Lower leg skin (tissue), 4 donors: ENCODE measurements around the gene DDX51. TPM values are rescaled to one million over a fixed set of nuclear protein-coding genes. Genes with fewer than 3 reads are reported as not detected.

ENCODE experiments used
- DNase-seq, 2 donors: peaks; one replicate each; pipeline ENCODE4 v3.0.0-alpha.2; 2019; ENCODE audit warnings: low spot score in 2 of 2
- H3K4me3 ChIP-seq: fragments of 200-600 bp; sonication (generic); 2 replicates; pipeline ENCODE4 v1.5.1; 2017; ENCODE audit warnings: mild to moderate bottlenecking, low read depth; ENCODE audit not compliant: poor library complexity, severe bottlenecking
- POLR2A ChIP-seq, 2 donors: fragments of 450-650 bp; IDR thresholded peaks; one replicate each; pipeline ENCODE4 v1.6.1; 2016 to 2017; ENCODE audit warnings: antibody characterized with exemption in 2 of 2, mild to moderate bottlenecking in 1 of 2, moderate library complexity in 1 of 2
- WGBS, 2 donors: methylation state at CpG; one replicate each; pipeline ENCODE4 v1.1.5; 2018; 5-methylcytosine and 5-hydroxymethylcytosine counted together
- intact Hi-C: fragments of 100-400 bp; cut with DNase I; formaldehyde crosslinking; loops from one replicate; pipeline ENCODE4 v1.15.0; 2023; ENCODE audit warnings: low total_unique reads
- total RNA-seq, 4 donors: library from RNA; depleted of rRNA; stranded (reverse); fragments of >200 nt; gene quantifications; one replicate each; pipeline ENCODE4 v1.1.0, GENCODE V29; 2016
- TF ChIP-seq, protein P1 (sequence below), 3 donors: fragments of 450-650 bp; IDR thresholded peaks; one replicate each; pipeline ENCODE4 v1.5.1; 2016; ENCODE audit warnings: antibody characterized with exemption in 3 of 3, mild to moderate bottlenecking in 3 of 3, moderate library complexity in 2 of 3

Gene DDX51
- total RNA-seq, 4 donors from 2014 or later = 11.1 to 31.8 (median 19.2) TPM

DNA sequence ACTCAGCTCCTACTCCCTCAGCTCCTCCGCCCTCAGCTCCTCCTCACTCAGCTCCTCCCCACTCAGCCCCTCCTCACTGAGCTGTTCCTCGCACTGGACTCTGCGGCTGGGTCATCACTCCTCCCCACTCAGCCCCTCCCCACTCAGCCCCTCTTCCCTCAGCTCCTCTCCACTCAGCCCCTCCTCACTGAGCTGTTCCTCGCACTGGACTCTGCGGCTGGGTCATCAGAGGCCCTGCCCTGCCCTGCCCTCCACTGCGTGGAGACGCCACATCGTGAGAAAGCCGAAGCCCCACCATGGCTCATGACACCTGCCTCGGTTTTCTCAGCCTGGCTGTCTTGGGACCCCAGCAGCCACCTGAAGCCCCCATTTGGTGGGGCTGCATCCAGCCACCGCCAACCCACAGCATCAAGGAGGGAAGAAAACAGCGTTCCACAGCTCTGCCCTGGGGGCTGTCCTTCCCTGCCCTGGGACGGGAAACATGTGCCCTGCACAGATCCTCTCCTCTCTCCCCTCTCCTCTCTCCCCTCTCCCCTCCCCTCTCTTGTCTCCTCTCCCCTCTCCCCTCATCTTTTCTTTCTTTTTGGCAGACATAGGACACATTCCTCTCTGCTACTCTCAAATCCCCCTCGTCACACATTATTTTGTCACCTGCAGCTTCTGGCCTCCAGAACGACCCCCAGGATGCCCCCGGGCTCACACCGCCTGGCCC is 17.8 kb upstream of the DDX51 start:
- TF ChIP-seq, protein P1, sequence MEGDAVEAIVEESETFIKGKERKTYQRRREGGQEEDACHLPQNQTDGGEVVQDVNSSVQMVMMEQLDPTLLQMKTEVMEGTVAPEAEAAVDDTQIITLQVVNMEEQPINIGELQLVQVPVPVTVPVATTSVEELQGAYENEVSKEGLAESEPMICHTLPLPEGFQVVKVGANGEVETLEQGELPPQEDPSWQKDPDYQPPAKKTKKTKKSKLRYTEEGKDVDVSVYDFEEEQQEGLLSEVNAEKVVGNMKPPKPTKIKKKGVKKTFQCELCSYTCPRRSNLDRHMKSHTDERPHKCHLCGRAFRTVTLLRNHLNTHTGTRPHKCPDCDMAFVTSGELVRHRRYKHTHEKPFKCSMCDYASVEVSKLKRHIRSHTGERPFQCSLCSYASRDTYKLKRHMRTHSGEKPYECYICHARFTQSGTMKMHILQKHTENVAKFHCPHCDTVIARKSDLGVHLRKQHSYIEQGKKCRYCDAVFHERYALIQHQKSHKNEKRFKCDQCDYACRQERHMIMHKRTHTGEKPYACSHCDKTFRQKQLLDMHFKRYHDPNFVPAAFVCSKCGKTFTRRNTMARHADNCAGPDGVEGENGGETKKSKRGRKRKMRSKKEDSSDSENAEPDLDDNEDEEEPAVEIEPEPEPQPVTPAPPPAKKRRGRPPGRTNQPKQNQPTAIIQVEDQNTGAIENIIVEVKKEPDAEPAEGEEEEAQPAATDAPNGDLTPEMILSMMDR (IDR thresholded peaks at IDR 0.05) = no peak
- TF ChIP-seq POLR2A (IDR thresholded peaks at IDR 0.05) = no peak
- 43 to 45% methylated on average over 17 of the region's 17 CpGs for WGBS, 2 donors
- no peak overlapping the region for H3K4me3 ChIP-seq
- DNase-seq = no peak
- intact Hi-C loops = no loop called here

DNA sequence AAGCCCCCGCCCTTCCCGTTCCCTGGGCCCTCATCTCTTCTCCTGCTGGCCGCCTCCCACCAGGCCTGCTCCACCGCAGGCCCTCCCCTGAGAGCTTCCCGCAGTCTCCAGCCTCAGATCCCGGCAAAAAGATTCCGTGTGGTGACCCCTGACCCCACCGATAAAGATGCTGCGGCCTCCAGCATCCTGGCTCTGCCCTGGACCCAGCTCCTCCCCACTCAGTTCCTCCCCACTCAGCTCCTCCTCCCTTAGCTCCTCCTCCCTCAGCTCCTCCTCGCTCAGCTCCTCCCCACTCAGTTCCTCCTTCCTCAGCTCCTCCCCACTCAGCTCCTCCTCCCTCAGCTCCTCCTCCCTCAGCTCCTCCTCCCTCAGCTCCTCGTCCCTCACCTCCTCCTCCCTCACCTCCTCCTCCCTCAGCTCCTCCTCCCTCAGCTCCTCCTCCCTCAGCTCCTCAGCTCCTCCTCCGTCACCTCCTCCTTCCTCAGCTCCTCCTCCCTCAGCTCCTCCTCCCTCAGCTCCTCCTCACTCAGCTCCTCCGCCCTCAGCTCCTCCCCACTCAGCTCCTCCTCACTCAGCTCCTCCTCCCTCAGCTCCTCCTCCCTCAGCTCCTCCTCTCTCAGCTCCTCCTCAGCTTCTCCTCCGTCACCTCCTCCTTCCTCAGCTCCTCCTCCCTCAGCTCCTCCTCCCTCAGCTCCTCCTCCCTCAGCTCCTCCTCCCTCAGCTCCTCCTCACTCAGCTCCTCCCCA is 17.1 kb upstream of the DDX51 start:
- H3K4me3 ChIP-seq = no peak overlapping the region
- DNase-seq = no peak
- intact Hi-C loops = no loop called here
- no peak for TF ChIP-seq POLR2A (IDR thresholded peaks at IDR 0.05)
- TF ChIP-seq, protein P1 (IDR thresholded peaks at IDR 0.05) = no peak
- 51 to 54% methylated on average over 13 to 14 of the region's 14 CpGs for WGBS, 2 donors

DNA sequence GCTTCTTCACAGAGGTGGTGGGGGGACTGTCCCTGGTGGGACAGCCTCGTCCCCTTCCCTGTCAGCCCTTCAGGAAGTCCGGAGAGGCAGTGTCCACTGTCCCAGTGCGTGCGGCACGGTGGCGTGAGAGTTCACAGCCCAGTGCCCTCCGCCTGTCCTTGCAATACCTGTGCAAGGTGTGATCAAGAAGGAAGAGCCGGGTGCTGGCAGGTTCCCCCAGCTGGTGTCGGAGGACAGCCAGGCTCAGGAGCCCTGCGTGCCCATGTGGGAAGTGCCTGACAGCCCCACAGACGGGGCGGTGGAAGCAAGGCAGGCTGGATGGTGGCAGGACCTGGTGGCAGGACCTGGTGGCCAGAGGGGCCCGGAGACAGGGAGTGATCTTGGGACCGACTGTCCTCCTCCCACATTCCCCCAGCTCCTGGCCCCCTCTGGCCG is 16.5 kb upstream of the DDX51 start:
- WGBS, 2 donors = 73 to 85% methylated on average over 14 to 15 of the region's 15 CpGs
- no peak overlapping the region for H3K4me3 ChIP-seq
- intact Hi-C loops = no loop called here
- no peak for TF ChIP-seq POLR2A (IDR thresholded peaks at IDR 0.05)
- TF ChIP-seq, protein P1 (IDR thresholded peaks at IDR 0.05) = no peak
- no peak for DNase-seq

- no peak for DNase-seq
- 81 to 86% methylated on average over 16 of the region's 16 CpGs for WGBS, 2 donors
- H3K4me3 ChIP-seq = no peak overlapping the region
- no peak for TF ChIP-seq POLR2A (IDR thresholded peaks at IDR 0.05)
- TF ChIP-seq, protein P1 (IDR thresholded peaks at IDR 0.05) = no peak
- intact Hi-C loops = no loop called here
These were observed 15.9 kb upstream of the DDX51 start for GRCh38 chr12:132160016-132160415.

DNA sequence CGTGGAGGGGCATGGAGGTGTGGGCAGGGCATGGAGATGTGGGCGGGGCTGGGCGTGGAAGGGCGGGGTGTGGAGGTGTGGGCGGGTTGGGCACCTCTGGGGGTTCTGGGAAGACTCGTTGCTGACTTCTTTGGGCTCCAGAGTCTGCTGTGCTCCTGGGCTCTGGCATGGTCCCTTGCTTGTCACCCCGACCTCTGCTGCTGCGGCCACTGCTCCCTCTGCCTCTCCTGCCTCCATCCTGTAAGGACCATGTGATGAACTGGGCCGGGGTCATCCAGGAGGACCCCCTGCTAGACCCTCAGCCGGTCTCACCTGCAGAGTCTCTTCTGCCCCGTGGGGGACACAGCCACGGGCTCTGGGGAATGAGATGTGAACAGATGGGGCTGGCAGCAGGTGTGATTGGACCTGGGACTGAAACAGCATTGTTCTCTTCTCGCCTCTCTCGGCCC is 15.5 kb upstream of the DDX51 start:
- DNase-seq = no peak
- 76% methylated on average over 12 to 14 of the region's 14 CpGs for WGBS, 2 donors
- intact Hi-C loops = loop anchor here (10.0 kb wide), 1 partner anchor 445 kb away; no protein-coding TSS in a partner anchor
- no peak for TF ChIP-seq POLR2A (IDR thresholded peaks at IDR 0.05)
- TF ChIP-seq, protein P1 (IDR thresholded peaks at IDR 0.05) = no peak
- no peak overlapping the region for H3K4me3 ChIP-seq
